NB4 (cell line): Measurements from ENCODE around the gene MMGT1.

Source experiments
- DNase-seq: peaks from one replicate; pipeline ENCODE4 v3.0.0; 2010; ENCODE audit warnings: low read depth
- H3K4me3 ChIP-seq: one replicate; pipeline ENCODE4 v1.5.1; 2011; ENCODE audit warnings: mild to moderate bottlenecking, low read depth, low read length, moderate library complexity
- CTCF ChIP-seq: IDR thresholded peaks from one replicate; pipeline ENCODE4 v1.5.1; 2012; ENCODE audit warnings: low read depth, low read length
- MAX ChIP-seq: IDR thresholded peaks from 2 replicates; pipeline ENCODE4 v1.6.1; 2011; ENCODE audit warnings: low read depth, low read length
- MYC ChIP-seq: IDR thresholded peaks from 2 replicates; pipeline ENCODE4 v1.6.1; 2011; ENCODE audit warnings: low read depth, low read length
- POLR2A ChIP-seq: IDR thresholded peaks from 2 replicates; pipeline ENCODE4 v1.6.1; 2011; ENCODE audit warnings: mild to moderate bottlenecking; ENCODE audit not compliant: insufficient read length; ENCODE audit errors: extremely low read depth

Gene MMGT1

GRCh38 chrX:135988245-135988644, 14.5 kb upstream of the MMGT1 start:
- TF ChIP-seq POLR2A = no peak
- TF ChIP-seq MAX = no peak
- no peak for TF ChIP-seq MYC
- no peak for TF ChIP-seq CTCF
- no peak for DNase-seq
- H3K4me3 ChIP-seq = no peak overlapping the region

- H3K4me3 ChIP-seq = peak overlapping the region; percentile 71
- TF ChIP-seq MAX = no peak
- no peak for TF ChIP-seq CTCF
- no peak for TF ChIP-seq MYC
- TF ChIP-seq POLR2A = no peak
- no peak for DNase-seq
Observed at GRCh38 chrX:135985973-135986310, 12.2 kb upstream of the MMGT1 start.

- peak; percentile 81 for DNase-seq
- H3K4me3 ChIP-seq = peak within 1 kb of the TSS; percentile 76
- TF ChIP-seq CTCF (no peak), POLR2A (peak; percentile 9)
Observed at GRCh38 chrX:135985157-135985972, 11.6 kb upstream of the MMGT1 start, which contains the start of gene SLC9A6. TSS of gene SLC9A6 (plus strand) at chrX:135985435. CDS start at chrX:135985659, 224 bp downstream.

GRCh38 chrX:135984791-135985156, 11.0 kb upstream of the MMGT1 start:
- no peak for TF ChIP-seq CTCF
- no peak for DNase-seq
- peak overlapping the region; percentile 76 for H3K4me3 ChIP-seq

GRCh38 chrX:135984256-135984655, 10.5 kb upstream of the MMGT1 start:
- no peak for TF ChIP-seq CTCF
- no peak for TF ChIP-seq POLR2A
- no peak for TF ChIP-seq MYC
- no peak for TF ChIP-seq MAX
- peak overlapping the region; percentile 76 for H3K4me3 ChIP-seq
- no peak for DNase-seq

GRCh38 chrX:135982860-135983259, 9.1 kb upstream of the MMGT1 start:
- H3K4me3 ChIP-seq = no peak overlapping the region
- TF ChIP-seq MYC (no peak), POLR2A (no peak), MAX (no peak), CTCF (no peak)
- no peak for DNase-seq
